H1 (cell line): ENCODE data around the gene USP20. TPM values are rescaled to one million over a fixed set of nuclear protein-coding genes. Genes with fewer than 3 reads are reported as not detected.

Source experiments
- CTCF ChIA-PET: fragments of 300-600 bp; sonication (Branson Sonifier 250); formaldehyde crosslinking; loops from one replicate; lab custom pipeline; 2021; ENCODE audit not compliant: partially characterized antibody; lab: Charles Lee
- POLR2A ChIA-PET: fragments of 300-600 bp; sonication (Branson Sonifier 250); formaldehyde crosslinking; loops from one replicate; lab custom pipeline; 2021; ENCODE audit warnings: inconsistent platforms; ENCODE audit not compliant: partially characterized antibody; lab: Charles Lee
- DNase-seq, 2 experiments: peaks; one replicate each; pipeline versions ENCODE4 v3.0.0 to v3.0.0-alpha.2; 2010 to 2022; ENCODE audit warnings: low spot score in 2 of 2, low read depth in 1 of 2, mixed read lengths in 1 of 2
- FAIRE-seq: peaks from 2 replicates; lab custom pipeline; 2011; peaks lifted over from hg19 to GRCh38; lab: Jason Lieb, UNC
- H2AFZ ChIP-seq: 2 replicates; pipeline ENCODE4 v1.8.1; 2012; ENCODE audit warnings: low read length, inconsistent platforms
- H2AK5ac ChIP-seq: 2 replicates; pipeline ENCODE4 v1.6.1; 2013; ENCODE audit warnings: low read depth, low read length
- H2BK120ac ChIP-seq: replicated peaks from 2 replicates; pipeline ENCODE3; 2013; ENCODE audit warnings: low read depth, low read length, inconsistent platforms
- H2BK12ac ChIP-seq: 2 replicates; pipeline ENCODE4 v1.6.1; 2013; ENCODE audit warnings: low read depth, low read length
- H2BK15ac ChIP-seq: 2 replicates; pipeline ENCODE4 v1.6.1; 2013; ENCODE audit warnings: low read length
- H2BK20ac ChIP-seq: 2 replicates; pipeline ENCODE4 v1.6.1; 2013; ENCODE audit warnings: low read length
- H2BK5ac ChIP-seq: 2 replicates; pipeline ENCODE4 v1.6.1; 2013; ENCODE audit warnings: low read depth, low read length
- H3K14ac ChIP-seq: 2 replicates; pipeline ENCODE4 v1.6.1; 2013; ENCODE audit warnings: inconsistent platforms; ENCODE audit not compliant: insufficient read length
- H3K18ac ChIP-seq: 2 replicates; pipeline ENCODE4 v1.6.1; 2013; ENCODE audit warnings: low read length; ENCODE audit errors: extremely low read depth
- H3K23ac ChIP-seq: 2 replicates; pipeline ENCODE4 v1.6.1; 2013; ENCODE audit warnings: inconsistent platforms; ENCODE audit not compliant: insufficient read length
- H3K23me2 ChIP-seq: 2 replicates; pipeline ENCODE4 v1.6.1; 2013; ENCODE audit warnings: low read depth, low read length
- H3K27ac ChIP-seq: 2 replicates; pipeline ENCODE4 v1.6.1; 2011; ENCODE audit warnings: low read depth, low read length, inconsistent platforms
- H3K27me3 ChIP-seq, 4 experiments: replicated peaks in 1 of 4; 1 replicate in 1 of 4; 2 replicates in 3 of 4; pipeline versions ENCODE4 v1.6.1 to v1.8.1; 2011 to 2013; ENCODE audit warnings: low read length in 3 of 4, mild to moderate bottlenecking in 3 of 4, inconsistent platforms in 2 of 4, mixed read lengths in 2 of 4, moderate library complexity in 1 of 4; ENCODE audit not compliant: control insufficient read depth in 3 of 4, insufficient read depth in 3 of 4; ENCODE audit errors: extremely low read depth in 1 of 4
- H3K36me3 ChIP-seq, 4 experiments: 2 replicates each; pipeline versions ENCODE4 v1.6.1 to v1.8.1; 2011 to 2013; ENCODE audit warnings: mild to moderate bottlenecking in 4 of 4, low read length in 3 of 4, moderate library complexity in 2 of 4, control low read depth in 1 of 4, inconsistent platforms in 1 of 4; ENCODE audit not compliant: insufficient read depth in 4 of 4, control insufficient read depth in 2 of 4
- H3K4ac ChIP-seq: replicated peaks from 2 replicates; pipeline ENCODE3; 2013; ENCODE audit warnings: low read length, low read depth, mixed read lengths, inconsistent platforms; ENCODE audit not compliant: insufficient read length
- H3K4me1 ChIP-seq, 4 experiments: replicated peaks in 1 of 4; 1 replicate in 1 of 4; 2 replicates in 3 of 4; pipeline versions ENCODE4 v1.6.1 to v1.8.1; 2011 to 2013; ENCODE audit warnings: low read length in 3 of 4, inconsistent platforms in 2 of 4, mixed read lengths in 1 of 4; ENCODE audit not compliant: insufficient read depth in 4 of 4, control insufficient read depth in 3 of 4
- H3K4me2 ChIP-seq, 2 experiments: 2 replicates each; pipeline versions ENCODE4 v1.6.1 to v1.8.1; 2011 to 2013; ENCODE audit warnings: low read depth in 2 of 2, low read length in 2 of 2, control low read depth in 1 of 2, inconsistent platforms in 1 of 2, mild to moderate bottlenecking in 1 of 2; ENCODE audit not compliant: insufficient read depth in 1 of 2
- H3K4me3 ChIP-seq, 4 experiments: fragments of 200-600, 300-600 bp in 1 of 4; sonication (generic), shearing (Covaris generic), sonication (Bioruptor Twin) in 1 of 4; 2 replicates each; pipeline versions ENCODE4 v1.5.1 to v1.8.1; 2011 to 2016; ENCODE audit warnings: low read length in 4 of 4, low read depth in 3 of 4, control low read depth in 2 of 4, inconsistent platforms in 2 of 4, mild to moderate bottlenecking in 2 of 4, mixed read lengths in 1 of 4, moderate library complexity in 1 of 4; ENCODE audit not compliant: insufficient read depth in 2 of 4; ENCODE audit errors: extremely low read depth in 1 of 4
- H3K56ac ChIP-seq: replicated peaks from 2 replicates; pipeline ENCODE3; 2013; ENCODE audit warnings: low read depth, mild to moderate bottlenecking, mixed read lengths, low read length, inconsistent platforms; ENCODE audit not compliant: insufficient read length
- H3K79me1 ChIP-seq: 2 replicates; pipeline ENCODE4 v1.6.1; 2013; ENCODE audit warnings: low read depth, low read length, control low read depth
- H3K79me2 ChIP-seq, 2 experiments: 2 replicates each; pipeline versions ENCODE4 v1.6.1 to v1.8.1; 2012 to 2013; ENCODE audit warnings: low read length in 2 of 2, mild to moderate bottlenecking in 2 of 2, inconsistent platforms in 1 of 2; ENCODE audit not compliant: insufficient read depth in 2 of 2, control insufficient read depth in 1 of 2
- H3K9ac ChIP-seq, 4 experiments: replicated peaks in 1 of 4; 1 replicate in 1 of 4; 2 replicates in 3 of 4; pipeline versions ENCODE4 v1.6.1 to v1.8.1; 2011 to 2013; ENCODE audit warnings: low read depth in 3 of 4, low read length in 3 of 4, control low read depth in 2 of 4, mild to moderate bottlenecking in 2 of 4, moderate library complexity in 2 of 4, inconsistent platforms in 1 of 4; ENCODE audit errors: extremely low read depth in 1 of 4
- H3K9me3 ChIP-seq, 2 experiments: 2 replicates each; pipeline versions ENCODE4 v1.6.1 to v1.8.1; 2012 to 2013; ENCODE audit warnings: mild to moderate bottlenecking in 2 of 2, moderate library complexity in 2 of 2, control low read depth in 1 of 2, inconsistent platforms in 1 of 2, low read depth in 1 of 2, low read length in 1 of 2, mixed read lengths in 1 of 2; ENCODE audit not compliant: insufficient read depth in 2 of 2
- H4K20me1 ChIP-seq, 2 experiments: replicated peaks in 1 of 2; 2 replicates each; pipeline versions ENCODE3 to v1.8.1; 2011 to 2013; ENCODE audit warnings: inconsistent platforms in 2 of 2, low read length in 2 of 2, mild to moderate bottlenecking in 1 of 2; ENCODE audit not compliant: insufficient read depth in 2 of 2, control insufficient read depth in 1 of 2
- H4K5ac ChIP-seq: 2 replicates; pipeline ENCODE4 v1.6.1; 2013; ENCODE audit warnings: low read length, low read depth, mixed read lengths, inconsistent platforms; ENCODE audit not compliant: insufficient read length
- H4K8ac ChIP-seq: 2 replicates; pipeline ENCODE4 v1.8.0; 2013; ENCODE audit warnings: mild to moderate bottlenecking, moderate library complexity, low read length, inconsistent platforms; ENCODE audit not compliant: insufficient read depth; ENCODE audit errors: extremely low read depth
- H4K91ac ChIP-seq: replicated peaks from 2 replicates; pipeline ENCODE3; 2013; ENCODE audit warnings: low read length, mixed read lengths, inconsistent platforms; ENCODE audit not compliant: insufficient read length
- CBX8 ChIP-seq: fragments of 300-800, 300-1000 bp; sonication (generic); IDR thresholded peaks from 2 replicates; pipeline ENCODE4 v1.7.1; 2016; ENCODE audit warnings: low read depth, low read length, borderline replicate concordance
- HDAC6 ChIP-seq: IDR thresholded peaks from one replicate; pipeline ENCODE4 v1.7.1; 2012; ENCODE audit warnings: low read depth, mild to moderate bottlenecking, inconsistent platforms, low read length, moderate library complexity
- KDM4A ChIP-seq: IDR thresholded peaks from one replicate; pipeline ENCODE4 v1.7.1; 2012; ENCODE audit warnings: low read depth, mild to moderate bottlenecking, moderate library complexity, low read length, inconsistent platforms; ENCODE audit not compliant: severe bottlenecking
- POU5F1 ChIP-seq: IDR thresholded peaks from 2 replicates; pipeline ENCODE4 v1.6.1; 2011; ENCODE audit warnings: low read depth, mild to moderate bottlenecking, low read length, moderate library complexity
- RFX5 ChIP-seq: IDR thresholded peaks from 2 replicates; pipeline ENCODE4 v1.6.1; 2011; ENCODE audit warnings: low read depth, low read length, improper control_type of control experiment, borderline replicate concordance
- TCF12 ChIP-seq: IDR thresholded peaks from 2 replicates; pipeline ENCODE4 v1.6.1; 2011; ENCODE audit warnings: low read depth, mild to moderate bottlenecking, low read length
- WGBS, 2 experiments: shearing (Covaris generic) in 1 of 2; methylation state at CpG; one replicate each; pipeline versions ENCODE4 v1.1.6 to v1.1.7; 2013 to 2015; ENCODE audit warnings: low lambda C conversion rate in 2 of 2, mixed read lengths in 2 of 2, inconsistent platforms in 1 of 2, low coverage in 1 of 2, missing lambda C conversion rate in 1 of 2; ENCODE audit not compliant: insufficient replicate concordance in 2 of 2, insufficient coverage in 1 of 2, insufficient read length in 1 of 2; ENCODE audit errors: extremely low coverage in 1 of 2, missing lambda C conversion rate in 1 of 2; 5-methylcytosine and 5-hydroxymethylcytosine counted together
- polyA plus RNA-seq, 7 experiments: library from polyadenylated mRNA; depleted of rRNA in 3 of 7; stranded (reverse) in 5 of 7; unstranded in 2 of 7; fragments of >200 nt in 5 of 7; fragments of 200-250 nt in 2 of 7; gene quantifications; 1 replicate in 5 of 7; 2 replicates in 1 of 7; 4 replicates in 1 of 7; pipeline versions ENCODE4 v1.2.1 to v1.2.3, GENCODE V29; 2011 to 2013; ENCODE audit warnings: missing spikeins in 2 of 7, mixed read lengths in 2 of 7
- total RNA-seq: library from RNA; stranded (reverse); fragmentation: NEBNext Ultra II Directional; extraction: Animal tissue kit (Norgen Biotek cat#: 25700); gene quantifications from 2 replicates; pipeline ENCODE4 v1.2.1, GENCODE V29; 2021
- TF ChIP-seq, protein P1 (sequence below): IDR thresholded peaks from 2 replicates; pipeline ENCODE4 v1.6.1; 2012; ENCODE audit warnings: inconsistent platforms

The USP20 gene
- total and polyA plus RNA-seq, 2 of the 8 experiments (the other 6 are each of a cell fraction or from before 2014, with no cell fraction given) = 13.4 to 23.0 TPM

DNA sequence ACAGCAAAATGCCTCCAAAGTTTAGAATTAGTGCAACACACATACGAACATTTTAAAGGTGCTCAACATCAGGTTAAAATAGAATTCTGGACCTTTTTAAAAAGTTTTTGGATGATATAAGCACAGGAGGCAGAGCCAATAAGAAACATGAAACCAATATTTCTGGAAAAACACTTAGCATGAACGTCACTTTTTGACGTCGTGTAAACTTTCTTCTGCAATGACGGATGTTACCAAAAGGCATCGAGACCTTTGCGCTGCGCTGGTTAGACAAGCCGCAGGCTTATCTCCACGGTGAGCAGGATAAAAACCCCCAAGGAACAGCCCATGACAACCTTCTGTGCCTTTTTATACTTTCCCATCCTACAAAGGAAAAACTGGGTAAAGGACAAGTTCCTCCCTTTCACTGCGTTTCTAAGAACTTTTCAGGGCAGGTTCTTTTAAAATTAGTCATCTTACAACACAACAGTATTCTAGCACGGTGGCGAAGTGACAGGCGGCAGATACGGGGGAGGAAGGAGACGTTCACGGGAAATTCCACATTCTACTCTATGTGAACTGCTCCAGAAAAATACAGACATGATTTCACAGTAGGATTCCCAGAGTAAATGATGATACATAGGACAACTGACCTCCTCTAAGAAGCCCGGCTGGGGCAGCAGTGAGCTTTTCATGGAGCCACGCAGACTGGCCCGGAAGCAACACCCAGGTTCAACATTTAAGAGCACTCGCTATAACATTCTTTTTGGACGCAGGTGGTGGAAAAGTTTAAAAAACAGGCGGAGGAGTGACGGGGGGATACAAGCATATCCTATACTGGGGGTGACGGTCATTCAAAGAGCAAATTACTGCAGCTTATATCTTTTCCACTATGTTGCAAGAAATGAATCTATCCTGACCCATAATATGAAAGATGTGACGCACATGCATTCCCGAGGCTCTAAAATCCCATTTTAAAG is 52.4 kb downstream of the USP20 start:
- Histone ChIP-seq H2BK15ac (peak overlapping the region; percentile 97), H3K18ac (no peak overlapping the region), H2AFZ (no peak overlapping the region), H3K4me2 (no peak overlapping the region), H3K23ac (no peak overlapping the region), H2BK5ac (peak overlapping the region; percentile 56; the same call in 1 of the 2 replicates), H4K20me1 (no peaks in the 10 kb centered on the region), H3K4me1 (peaks cover 0 to 27% (median 23%) of the 10 kb centered on the region in 4 experiments; a peak in 6 of 7 replicates), H4K8ac (no peak overlapping the region), H2BK20ac (peak overlapping the region; percentile 93; the same call in 1 of the 2 replicates), H4K5ac (no peak overlapping the region), H3K36me3 (no peaks in the 10 kb centered on the region), H4K91ac (peak overlapping the region; percentile 90), H3K56ac (no peak overlapping the region), H3K27me3 (no peaks in the 10 kb centered on the region), H3K79me1 (no peaks in the 10 kb centered on the region), H3K4me3 (no peak overlapping the region), H2BK12ac (no peak overlapping the region), H3K14ac (no peak overlapping the region), H3K9ac (no peak overlapping the region), H2AK5ac (0 out of 2 replicates have a peak overlapping the region, but pooled peaks have one; percentile 30), H3K9me3 (no peaks in the 10 kb centered on the region), H3K79me2 (no peaks in the 10 kb centered on the region), H3K4ac (no peak overlapping the region), H3K27ac (no peak overlapping the region), H3K23me2 (peaks cover 11% of the 10 kb centered on the region), H2BK120ac (no peak overlapping the region)
- TF ChIP-seq, protein P1, sequence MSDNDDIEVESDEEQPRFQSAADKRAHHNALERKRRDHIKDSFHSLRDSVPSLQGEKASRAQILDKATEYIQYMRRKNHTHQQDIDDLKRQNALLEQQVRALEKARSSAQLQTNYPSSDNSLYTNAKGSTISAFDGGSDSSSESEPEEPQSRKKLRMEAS = no peak
- TF ChIP-seq KDM4A (no peak), RFX5 (no peak), POU5F1 (no peak), HDAC6 (no peak), CBX8 (no peak), TCF12 (no peak)
- DNase-seq (no peak), FAIRE-seq (no peak)
- ChIA-PET POLR2A (interaction anchor here (0.5 to 1.1 kb wide), 2 partner anchors 14 to 55 kb away, joined by 3 read pairs; no protein-coding TSS in a partner anchor), CTCF (interaction anchor here (0.6 to 1.8 kb wide), 9 partner anchors 7 to 266 kb away, joined by 3 to 6 read pairs (median 4); no protein-coding TSS in a partner anchor)
- 89% methylated on average over 27 of the region's 27 CpGs; no CpG with 5 or more reads in 1 of the 2 experiments for WGBS, 2 experiments
